Activated CD8-positive, alpha-beta memory T cell treated with anti-CD3 and anti-CD28 coated beads for 4 hours (primary cell): ENCODE data around the gene THSD7B.
"Not testable (repeated sequence)": the region's sequence is repeated elsewhere in the genome, so short reads cannot be mapped to it uniquely, and the experiment has no call there.

Experiments
- DNase-seq, 2 donors: peaks; one replicate each; pipeline ENCODE4 v3.0.0-alpha.2; 2020; ENCODE audit warnings: low read depth in 2 of 2

Gene THSD7B

DNA sequence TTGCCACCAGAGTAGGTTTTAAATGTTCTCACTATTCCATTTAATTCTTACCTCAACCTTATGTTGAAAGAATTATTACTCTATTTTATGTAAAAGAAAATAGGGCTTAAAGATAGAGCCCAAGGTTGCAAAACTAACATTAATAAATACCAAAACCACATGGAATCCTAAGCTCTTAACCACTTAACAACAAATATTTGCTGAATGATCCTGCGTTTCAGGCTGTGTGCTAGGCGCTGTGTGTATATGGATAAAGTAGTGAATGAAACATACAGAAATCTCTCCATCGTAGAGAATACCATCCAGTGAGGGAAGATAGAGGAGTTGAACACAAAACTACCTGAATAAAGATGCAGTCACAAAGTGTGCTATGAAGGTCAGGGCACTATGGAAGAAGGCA is 485.1 kb downstream of the THSD7B start:
- no peak for DNase-seq

DNA sequence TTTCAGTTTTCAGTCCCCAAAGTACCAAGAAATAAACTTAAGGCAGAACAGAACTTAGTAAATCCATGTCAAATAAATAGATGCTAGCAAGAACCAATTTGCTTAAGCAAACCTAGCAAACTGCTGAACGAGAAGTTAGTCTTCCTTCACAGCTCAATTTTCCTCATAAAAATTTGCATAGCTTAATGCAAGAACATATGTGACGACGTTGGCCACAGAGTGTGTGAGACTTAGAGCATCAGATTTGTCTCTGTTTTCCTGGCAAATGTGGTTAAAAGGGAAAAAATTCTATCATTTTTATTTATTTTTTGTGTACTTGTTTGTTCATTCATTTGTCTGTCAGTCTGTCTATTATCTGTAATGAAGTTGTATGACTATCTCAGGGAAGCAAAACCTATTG is 485.7 kb downstream of the THSD7B start:
- no peak for DNase-seq

DNA sequence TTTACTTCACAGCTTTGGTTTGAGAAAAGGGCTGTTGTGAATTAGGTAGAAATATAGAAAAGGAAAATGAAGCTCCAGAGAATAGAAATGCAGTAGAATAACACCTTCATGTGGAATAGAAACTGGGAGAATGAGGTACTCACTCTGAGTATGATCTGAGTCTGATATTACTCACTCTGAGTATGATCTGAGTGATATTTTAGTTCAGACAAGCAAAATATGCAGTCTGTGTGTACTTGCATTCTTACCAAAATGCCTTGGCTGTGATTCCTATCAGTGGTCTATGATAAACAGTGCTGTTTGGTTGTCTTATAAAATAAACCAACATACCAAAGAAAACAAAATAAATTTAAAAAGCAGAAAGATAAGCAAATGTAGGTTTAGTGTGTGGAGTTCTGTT is 487.6 kb downstream of the THSD7B start:
- no peak for DNase-seq

DNA sequence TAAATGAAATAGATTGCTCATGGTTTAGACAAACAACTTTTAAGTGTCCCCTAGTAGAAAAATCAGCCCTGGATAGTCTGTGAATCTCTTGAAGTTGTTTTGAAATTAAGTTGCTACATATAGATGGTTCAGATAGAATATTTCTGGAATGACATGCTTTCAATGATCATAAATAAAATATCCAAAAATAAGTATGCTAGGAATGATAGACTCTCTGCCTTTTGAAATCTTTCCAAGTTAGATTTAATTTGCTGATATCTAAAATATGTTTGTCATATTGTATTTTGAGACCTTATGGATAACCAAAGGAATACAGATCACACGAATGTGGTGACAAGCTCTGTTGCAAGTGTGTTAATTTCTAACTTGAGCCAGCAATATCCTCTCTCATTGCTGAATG is 488.7 kb downstream of the THSD7B start:
- no peak for DNase-seq

DNA sequence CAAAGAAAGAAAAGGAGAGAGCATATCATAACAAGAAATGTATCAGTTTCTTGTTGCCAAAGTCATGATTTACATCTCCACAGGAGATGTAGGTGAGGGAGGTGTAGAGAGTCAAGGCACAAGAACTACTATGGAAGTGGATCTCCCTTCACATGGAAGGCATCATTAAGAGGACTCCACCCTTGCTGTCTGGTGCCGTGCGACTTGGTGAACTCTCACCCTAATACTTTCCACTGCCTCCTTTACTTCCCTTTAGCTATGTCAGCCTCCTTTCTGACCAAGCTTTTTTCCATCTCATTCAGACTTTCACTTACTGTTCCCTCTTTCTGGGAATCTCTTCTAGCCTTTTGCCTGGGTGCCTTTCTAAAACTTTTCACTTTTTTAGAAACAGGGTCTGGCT is 490.0 kb downstream of the THSD7B start:
- DNase-seq: no peak

DNA sequence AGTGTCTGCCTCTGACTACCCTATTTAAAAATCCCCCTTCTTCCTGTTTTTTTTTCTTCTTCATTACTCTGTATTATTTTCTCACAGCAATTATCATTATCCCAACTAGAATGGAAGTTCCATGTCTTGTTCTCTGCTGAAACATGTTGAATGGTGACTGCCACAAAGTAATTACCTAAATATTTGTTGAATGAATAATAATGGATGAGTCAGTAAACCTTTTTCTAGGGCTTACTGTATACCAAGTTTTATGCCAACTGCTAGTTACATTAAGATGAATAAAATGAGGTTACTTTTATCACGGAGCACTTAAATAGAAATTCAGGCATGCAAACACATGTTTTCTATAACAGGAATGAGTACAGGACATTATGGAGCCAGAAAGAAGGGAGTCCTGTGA is 490.6 kb downstream of the THSD7B start:
- DNase-seq: no peak

DNA sequence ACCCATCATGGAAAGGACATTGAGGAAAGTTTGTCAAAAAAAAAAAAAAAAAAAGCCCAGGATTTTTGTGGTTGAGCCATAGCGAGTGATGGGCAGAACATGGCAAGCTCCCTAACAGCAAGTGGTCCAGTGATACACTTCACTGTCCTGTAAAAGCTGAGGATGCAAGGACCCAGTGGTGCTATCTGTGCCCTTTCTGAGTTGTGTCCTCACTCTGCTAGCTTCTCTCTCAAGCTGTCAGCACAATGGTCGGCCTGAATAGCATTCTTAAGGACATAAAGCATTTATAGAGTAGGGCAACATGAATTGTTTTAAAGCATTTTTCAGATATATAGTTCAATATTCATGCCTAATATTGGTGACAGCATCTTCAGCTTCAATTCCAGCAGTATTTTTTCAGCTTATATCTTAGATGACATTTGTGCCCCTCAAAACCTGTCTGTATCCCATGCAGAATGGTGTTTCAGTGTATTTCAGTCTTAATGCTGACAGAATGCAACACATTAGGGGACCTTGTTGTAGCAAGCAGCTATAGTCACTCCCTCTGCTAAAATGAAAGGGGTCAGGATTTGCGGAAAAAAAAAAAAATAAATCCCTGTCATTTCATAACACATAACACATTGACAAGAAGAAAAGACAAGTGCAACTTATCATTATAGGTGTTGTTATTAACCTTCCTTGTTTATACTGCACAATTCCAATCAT is 496.7 kb downstream of the THSD7B start:
- DNase-seq: no peak

DNA sequence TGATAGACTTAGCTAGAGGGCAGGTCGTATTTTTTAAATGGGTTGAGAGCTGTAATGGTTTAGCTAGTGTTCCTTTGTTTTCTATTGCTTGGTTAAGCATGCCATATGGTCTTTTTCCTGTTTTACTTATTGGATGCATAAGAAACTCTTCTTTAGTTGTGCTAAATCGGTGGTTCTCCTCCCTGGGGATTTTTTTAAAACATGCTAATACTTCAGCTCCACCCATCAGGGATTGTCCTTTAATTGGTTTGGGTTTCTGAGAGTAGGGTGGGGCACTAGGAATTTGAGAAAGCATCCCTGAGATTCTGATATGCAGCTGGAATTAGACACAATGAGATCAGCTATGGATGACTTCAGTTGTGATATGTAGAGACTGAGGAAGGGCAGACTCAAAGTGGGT is 497.2 kb downstream of the THSD7B start:
- DNase-seq: no peak

DNA sequence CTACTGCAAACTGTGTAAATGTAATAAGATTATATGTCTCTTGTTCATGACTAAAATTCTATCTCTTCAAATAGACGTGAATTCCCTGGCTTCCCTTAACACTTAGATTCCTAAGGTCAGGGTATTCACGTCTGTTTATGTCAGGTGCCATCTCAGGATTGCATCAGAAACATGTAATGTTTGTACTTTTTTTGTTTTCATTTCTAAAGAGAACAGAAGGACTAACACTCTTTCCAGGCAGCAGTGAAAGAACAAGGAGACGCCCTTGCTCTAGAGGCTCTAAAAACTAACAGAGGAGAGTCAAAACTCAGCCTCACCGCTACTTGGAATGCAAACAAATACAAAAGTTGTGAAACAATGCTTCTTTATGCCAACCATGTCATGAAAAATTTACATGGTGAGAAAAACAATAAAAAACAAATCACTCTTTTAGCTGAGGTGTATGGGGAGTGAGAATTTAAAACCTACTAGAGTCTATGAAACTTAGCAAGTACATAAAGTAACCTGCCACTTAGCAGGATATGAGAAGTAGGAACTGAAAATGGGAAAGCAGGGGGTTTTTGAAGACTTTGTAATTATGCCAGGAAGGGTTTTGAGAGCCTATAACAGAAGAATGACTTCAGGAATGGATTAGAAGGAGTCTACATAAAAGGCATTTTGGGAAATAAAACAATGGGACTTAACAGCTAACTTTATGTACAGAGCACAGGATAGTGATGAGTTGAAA is 522.7 kb downstream of the THSD7B start:
- no peak for DNase-seq

DNA sequence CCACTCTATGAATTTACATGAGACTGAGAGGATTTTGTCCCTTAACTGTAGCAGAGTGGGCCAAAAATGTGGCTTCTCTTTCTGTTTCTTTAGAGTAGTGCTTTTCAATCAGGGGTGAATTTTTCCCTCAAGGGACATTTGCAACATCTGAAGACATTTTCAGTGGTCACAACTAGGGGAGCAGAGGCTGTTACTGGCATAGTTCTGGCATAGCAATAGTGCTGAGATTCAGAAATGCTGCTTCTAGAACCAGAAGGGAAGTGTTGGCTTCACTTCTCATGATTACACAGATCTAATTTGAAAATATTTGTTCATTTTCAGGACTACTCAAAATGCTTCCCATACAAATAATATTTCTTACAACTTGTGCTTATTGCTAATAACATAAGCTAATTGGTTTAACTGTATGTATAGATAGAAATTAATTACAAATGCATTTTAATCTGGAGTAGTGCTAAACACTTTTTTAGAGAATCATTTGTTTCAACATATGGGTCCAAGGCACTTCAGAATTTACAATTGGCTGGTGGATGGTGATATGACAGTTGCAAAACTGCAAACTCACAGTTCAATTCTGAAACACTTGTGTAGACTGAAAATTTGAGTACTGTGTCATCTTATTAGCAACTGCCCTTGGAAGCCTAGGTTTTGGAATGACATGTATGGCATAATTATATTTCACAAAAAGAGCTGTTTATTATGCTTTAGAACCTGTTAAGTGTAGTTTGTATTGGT is 526.7 kb downstream of the THSD7B start:
- no peak for DNase-seq

DNA sequence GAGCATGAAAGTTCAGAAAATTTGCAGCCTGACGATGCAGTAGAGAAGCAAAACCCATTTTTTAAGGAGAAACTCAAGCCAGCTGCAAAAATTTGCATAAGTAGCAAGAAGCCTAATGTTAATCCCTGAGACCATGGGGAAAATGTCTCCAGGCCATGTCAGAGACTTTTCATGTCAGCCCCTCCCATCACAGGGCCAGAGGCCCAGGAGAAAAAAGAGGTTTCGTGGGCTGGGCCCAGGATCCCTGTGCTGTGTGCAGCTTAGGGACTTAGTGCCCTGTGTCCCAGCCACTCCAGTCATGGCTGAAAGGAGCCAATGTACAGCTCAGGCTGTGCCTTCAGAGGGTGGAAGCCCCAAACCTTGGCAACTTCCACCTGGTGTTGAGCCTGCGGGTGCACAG is 533.0 kb downstream of the THSD7B start:
- DNase-seq: no peak

DNA sequence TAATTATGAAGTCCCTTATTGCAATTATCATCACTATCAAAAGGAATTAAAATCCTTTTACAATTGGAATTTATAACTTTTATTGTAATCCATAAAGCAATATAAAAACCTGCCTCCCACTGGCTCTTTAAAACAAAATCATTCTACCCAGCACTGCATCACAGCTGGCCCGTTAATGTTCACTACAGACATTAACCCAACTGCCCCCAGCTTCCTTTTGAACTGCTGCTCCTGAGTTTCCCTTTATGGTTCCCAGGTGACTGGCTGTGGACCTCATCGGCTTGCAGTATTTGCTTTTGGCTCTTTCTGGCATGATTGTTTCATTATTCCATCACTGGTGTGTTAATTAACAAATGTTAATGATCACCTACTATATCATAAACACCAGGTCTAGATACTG is 535.6 kb downstream of the THSD7B start:
- no peak for DNase-seq

DNA sequence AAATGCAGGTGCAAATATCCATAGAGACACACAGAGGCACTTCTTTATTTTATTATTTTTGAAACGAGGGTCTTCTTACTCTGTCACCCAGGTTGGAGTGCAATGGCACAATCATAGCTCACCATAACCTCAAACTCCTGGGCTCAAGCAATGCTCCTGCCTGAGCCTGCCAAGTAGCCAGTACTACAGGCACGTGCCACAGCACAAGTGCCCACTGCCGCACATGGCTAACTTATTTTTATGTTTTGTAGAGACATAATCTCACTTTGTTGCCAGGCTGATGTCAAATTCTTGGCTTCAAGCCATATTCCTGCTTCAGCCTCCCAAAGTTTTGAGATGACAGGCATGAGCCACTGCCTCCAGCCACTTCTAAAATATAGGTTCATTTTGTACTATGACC is 537.6 kb downstream of the THSD7B start:
- no peak for DNase-seq

DNA sequence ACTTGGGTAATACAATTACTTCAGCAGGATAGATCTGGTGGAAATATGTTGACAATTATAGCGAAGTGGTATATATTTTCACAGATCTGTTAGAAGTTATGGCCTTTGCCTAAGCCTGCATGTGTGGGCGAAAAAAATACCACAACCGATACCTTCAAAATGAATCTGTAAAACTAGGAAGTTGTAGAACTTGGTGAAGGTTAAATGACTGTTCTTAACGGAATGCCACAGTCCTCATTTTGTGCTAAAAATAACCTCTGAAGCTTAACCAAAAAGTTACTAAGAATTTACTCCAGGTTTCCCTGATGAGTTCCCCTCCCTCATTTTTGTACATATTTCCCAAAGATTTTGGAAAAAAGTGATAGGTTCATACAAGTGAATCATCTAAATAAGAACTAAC is 550.7 kb downstream of the THSD7B start:
- no peak for DNase-seq

DNA sequence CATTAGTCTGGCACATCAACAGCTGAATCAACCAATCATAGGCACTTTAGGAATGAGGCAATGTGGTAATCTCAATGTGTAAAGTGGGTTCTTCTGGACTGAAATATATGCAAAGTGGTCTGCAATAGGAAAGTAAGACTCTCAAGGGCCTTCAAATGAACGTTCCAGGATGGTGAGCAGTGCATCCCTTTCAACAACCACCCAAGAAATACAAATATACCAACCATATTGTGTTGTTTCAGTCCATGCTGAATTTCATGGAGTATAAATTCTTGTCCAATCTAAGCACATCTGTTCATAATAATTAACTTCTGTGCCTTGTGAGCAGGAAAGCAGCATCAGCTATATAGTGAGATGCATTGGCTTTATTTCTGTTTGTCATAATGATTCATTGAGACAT is 556.2 kb downstream of the THSD7B start:
- DNase-seq: no peak

DNA sequence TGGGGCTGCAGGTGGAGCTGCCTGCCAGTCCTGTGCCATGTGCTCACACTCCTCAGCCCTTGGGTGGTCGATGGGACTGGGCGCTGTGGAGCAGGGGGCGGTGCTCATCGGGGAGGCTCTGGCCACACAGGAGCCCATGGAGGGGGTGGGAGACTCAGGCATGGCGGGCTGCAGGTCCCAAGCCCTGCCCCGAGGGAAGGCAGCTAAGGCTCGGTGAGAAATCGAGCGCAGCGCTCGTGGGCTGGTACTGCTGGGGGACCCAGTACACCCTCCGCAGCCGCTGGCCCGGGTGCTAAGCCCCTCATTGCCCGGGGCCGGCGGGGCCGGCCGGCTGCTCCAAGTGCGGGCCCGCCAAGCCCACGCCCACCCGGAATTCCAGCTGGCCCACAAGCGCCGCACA is 566.2 kb downstream of the THSD7B start:
- not testable (repeated sequence) for DNase-seq

DNA sequence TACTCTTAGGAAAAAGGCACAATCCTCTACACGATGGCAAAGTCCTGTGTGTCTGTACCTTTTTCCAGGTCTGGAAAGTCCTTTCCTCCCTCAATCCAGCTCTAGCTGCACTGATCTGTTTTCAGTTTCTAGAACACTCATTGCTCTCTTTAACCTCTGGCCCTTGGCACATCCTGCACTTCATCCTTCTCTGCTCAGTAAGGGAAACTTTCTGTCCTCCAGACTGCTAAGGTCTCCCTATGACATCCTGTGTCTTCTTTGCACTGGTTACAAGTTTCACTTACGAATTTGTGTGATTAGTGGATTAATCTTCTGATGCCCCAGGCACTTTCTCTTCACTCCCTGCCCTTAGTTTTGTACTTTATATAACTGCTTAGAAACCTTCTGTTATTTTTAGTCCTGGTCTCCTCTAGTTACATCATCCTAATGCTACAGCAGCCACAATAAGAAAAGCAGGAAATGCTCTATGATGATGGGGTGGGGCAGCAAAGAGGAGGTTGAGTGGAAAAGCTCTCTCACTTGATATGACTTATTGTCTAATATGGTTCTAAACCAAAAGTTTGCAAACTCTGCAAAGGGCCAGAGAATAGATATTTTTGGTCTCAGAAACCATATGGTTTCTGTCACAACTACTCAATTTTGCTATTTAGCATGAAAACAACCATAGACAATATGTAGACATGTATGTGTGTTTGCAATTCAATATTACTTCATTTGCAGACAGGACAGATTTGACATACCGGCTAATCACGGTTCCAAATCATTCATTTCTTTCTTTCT is 568.2 kb downstream of the THSD7B start:
- no peak for DNase-seq

DNA sequence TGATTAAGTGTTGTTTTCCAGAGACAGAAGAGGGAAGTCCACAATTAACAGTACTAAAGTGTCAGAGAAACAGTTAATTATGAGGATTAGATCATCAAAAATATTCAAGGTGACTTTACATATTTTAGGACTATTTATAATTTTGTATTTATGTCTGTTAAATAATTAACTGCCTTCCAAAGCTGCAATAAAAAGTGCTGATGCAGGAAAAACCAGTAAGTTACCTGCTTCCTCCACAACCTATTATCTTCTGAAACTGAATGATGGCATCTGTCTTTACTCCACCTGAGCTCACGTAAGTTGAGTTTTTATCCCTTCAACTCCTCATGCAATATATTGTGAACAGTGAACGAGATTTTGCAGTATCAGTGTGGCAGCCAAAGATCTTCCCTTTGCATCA is 570.7 kb downstream of the THSD7B start:
- DNase-seq: no peak

DNA sequence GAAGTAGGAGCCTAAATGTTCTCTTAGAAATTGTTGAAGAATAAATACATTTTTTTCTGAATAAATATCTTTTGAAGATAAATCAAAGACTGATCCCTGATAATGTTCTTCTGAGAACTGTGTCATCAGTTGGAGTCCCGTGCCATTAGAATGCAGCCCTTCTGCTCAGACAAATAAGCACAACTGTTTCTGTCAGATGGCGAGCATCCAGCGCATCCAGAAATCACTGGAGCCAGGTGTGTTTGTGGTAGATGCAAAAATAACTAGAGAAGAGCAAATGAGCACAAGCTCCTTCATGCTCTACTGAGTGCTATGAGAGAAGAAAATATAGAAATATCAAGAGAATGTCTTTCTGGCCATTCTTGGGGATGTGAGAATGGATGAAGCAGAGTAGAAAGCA is 573.7 kb downstream of the THSD7B start:
- no peak for DNase-seq

DNA sequence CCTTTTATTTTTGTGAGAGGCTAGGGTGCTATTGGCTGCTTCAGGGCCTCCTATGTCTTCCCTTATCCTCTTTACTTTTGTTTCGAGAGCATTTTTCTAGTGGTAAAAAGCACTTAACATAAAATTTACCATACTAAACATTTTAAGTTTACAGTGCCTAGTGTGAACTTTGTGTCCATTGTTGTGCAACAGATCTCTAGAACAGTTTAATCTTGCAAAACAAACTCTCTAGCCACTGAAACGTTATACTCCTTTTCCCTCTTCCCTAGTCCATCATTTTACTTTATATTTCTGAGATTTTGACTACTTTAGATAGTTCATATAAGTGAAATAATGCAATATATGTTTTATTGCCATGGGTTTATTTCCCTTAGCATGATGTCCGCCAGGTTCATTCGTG is 580.6 kb downstream of the THSD7B start:
- no peak for DNase-seq

DNA sequence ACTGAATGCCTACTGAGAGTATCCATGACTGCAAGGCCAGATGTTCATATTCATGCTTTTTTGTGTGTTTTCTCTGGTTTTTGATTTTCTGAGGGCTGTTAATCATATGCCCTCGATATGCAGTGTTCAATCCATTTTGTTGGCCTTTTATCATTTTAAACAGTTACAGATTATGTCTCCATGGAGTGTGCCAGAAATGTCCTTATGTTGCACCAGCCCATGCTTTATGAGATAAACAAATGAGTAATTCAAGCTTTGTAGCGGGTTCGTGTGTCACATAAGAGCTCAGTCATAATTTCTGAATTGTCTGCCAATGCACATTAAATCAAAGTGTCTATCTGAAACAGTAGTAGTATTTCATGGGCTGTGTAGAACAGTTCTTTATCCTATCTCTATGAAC is 583.0 kb downstream of the THSD7B start:
- no peak for DNase-seq

DNA sequence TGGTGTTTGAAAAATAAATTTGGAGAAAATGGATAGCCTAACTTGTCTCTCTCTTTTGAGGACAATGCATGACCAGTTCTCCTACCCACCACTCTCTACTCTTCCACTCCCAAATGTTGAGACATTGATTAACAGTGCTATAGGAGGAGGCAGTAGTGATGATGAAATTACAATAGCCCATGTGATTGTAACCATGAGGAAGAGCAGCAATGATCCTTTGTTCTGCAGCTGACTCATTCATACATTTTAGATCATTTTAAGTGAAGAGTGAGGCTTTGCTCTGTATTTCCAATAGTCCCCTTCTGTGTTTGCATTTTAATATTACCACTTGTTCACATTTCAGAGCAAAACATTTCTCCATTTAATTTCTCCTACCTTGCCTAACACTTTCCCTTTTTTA is 592.3 kb downstream of the THSD7B start:
- DNase-seq: no peak
